H1 (cell line): ENCODE data around the gene C17orf107.

Source experiments
- BACH1 ChIP-seq: IDR thresholded peaks from 2 replicates; pipeline ENCODE4 v1.6.1; 2012; ENCODE audit warnings: low read length, improper control_type of control experiment
- EZH2 ChIP-seq: fragments of 200-600 bp; sonication (generic); IDR thresholded peaks from 2 replicates; pipeline ENCODE4 v1.7.1; 2012; ENCODE audit warnings: low read depth, mild to moderate bottlenecking, moderate library complexity, low read length, inconsistent platforms; ENCODE audit not compliant: severe bottlenecking
- HDAC6 ChIP-seq: IDR thresholded peaks from one replicate; pipeline ENCODE4 v1.7.1; 2012; ENCODE audit warnings: low read depth, mild to moderate bottlenecking, inconsistent platforms, low read length, moderate library complexity
- POLR2A ChIP-seq, 2 experiments: IDR thresholded peaks; 1 replicate in 1 of 2; 2 replicates in 1 of 2; pipeline ENCODE4 v1.6.1; 2011; ENCODE audit warnings: low read depth in 2 of 2, low read length in 2 of 2, mild to moderate bottlenecking in 2 of 2; ENCODE audit errors: control extremely low read depth in 1 of 2
- RAD21 ChIP-seq, 2 experiments: IDR thresholded peaks in 1 of 2; conservative IDR thresholded peaks in 1 of 2; 2 replicates each; pipeline ENCODE4 v1.6.1; 2011; ENCODE audit warnings: low read depth in 2 of 2, low read length in 2 of 2, improper control_type of control experiment in 1 of 2, inconsistent platforms in 1 of 2, mild to moderate bottlenecking in 1 of 2, moderate library complexity in 1 of 2
- RXRA ChIP-seq: IDR thresholded peaks from 2 replicates; pipeline ENCODE4 v1.6.1; 2011; ENCODE audit warnings: low read depth, mild to moderate bottlenecking, low read length, moderate library complexity; ENCODE audit not compliant: insufficient read depth
- TBP ChIP-seq: IDR thresholded peaks from 2 replicates; pipeline ENCODE4 v1.6.1; 2011; ENCODE audit warnings: low read depth, low read length, improper control_type of control experiment
- YY1 ChIP-seq: IDR thresholded peaks from 2 replicates; pipeline ENCODE4 v1.6.1; 2011; ENCODE audit warnings: low read depth, mild to moderate bottlenecking, low read length
- TF ChIP-seq, protein P1 (sequence below), 3 experiments: IDR thresholded peaks; 1 replicate in 2 of 3; 2 replicates in 1 of 3; pipeline versions ENCODE4 v1.5.1 to v1.6.1; 2011; ENCODE audit warnings: low read length in 3 of 3, mild to moderate bottlenecking in 3 of 3, inconsistent platforms in 2 of 3, low read depth in 1 of 3, moderate library complexity in 1 of 3; ENCODE audit not compliant: insufficient read depth in 1 of 3; ENCODE audit errors: control extremely low read depth in 1 of 3

DNA sequence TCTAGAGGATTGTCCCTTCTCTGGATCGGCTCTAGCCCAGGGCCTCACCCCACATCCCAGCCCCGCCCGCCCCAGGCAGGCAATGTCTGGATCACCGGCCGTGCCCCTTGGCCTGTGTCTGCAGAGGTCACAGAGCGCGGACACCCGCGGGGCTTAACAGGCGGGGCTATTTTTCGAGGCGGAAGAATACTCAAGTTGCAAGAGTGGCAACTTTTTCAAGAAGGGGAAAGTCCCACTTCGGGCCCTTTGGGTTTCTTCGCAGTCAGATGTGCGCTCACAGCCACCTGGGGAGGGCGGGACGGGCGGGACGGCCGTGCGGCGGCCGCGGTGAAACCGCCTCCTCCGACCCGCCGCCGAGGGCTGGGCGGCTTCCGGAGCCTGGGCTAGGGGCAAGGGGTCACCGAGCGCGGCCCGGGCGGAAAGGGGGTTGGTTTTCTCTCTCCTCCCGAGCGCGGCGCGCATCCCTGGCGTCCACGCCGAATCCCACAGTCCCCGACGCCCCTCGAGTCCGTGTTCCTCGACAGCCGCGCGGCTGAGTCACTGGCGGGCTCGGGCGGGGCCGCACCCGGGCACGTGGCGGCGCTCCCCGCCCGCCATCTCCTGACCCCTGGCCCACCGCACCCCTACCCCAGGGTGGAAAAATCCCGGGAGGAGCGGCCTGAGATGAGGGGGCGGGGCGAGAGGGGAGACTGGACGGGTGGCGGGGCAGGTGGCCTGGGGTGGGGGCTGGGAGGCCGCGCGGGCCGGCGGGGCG is 50.2 kb downstream of the C17orf107 start:
- TF ChIP-seq, protein P1, sequence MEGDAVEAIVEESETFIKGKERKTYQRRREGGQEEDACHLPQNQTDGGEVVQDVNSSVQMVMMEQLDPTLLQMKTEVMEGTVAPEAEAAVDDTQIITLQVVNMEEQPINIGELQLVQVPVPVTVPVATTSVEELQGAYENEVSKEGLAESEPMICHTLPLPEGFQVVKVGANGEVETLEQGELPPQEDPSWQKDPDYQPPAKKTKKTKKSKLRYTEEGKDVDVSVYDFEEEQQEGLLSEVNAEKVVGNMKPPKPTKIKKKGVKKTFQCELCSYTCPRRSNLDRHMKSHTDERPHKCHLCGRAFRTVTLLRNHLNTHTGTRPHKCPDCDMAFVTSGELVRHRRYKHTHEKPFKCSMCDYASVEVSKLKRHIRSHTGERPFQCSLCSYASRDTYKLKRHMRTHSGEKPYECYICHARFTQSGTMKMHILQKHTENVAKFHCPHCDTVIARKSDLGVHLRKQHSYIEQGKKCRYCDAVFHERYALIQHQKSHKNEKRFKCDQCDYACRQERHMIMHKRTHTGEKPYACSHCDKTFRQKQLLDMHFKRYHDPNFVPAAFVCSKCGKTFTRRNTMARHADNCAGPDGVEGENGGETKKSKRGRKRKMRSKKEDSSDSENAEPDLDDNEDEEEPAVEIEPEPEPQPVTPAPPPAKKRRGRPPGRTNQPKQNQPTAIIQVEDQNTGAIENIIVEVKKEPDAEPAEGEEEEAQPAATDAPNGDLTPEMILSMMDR (IDR thresholded peaks at IDR 0.05; ENCODE audit: control extremely low read depth in 1 of 3, insufficient read depth in 1 of 3, low read depth in 1 of 3, low read length in 3 of 3) = no peak
- no peak for TF ChIP-seq HDAC6
- TF ChIP-seq TBP = peak; percentile 68
- TF ChIP-seq EZH2 = no peak
- no peak for TF ChIP-seq RXRA
- peak; percentile 46 for TF ChIP-seq BACH1
- TF ChIP-seq POLR2A (IDR thresholded peaks at IDR 0.05; ENCODE audit: control extremely low read depth in 1 of 2, low read depth in 2 of 2, low read length in 2 of 2) = peak in 1 of 2 experiments; percentile 41; a peak in 2 of 3 replicates
- no peak for TF ChIP-seq YY1
- TF ChIP-seq RAD21 (IDR thresholded peaks at IDR 0.05 in 1 of 2, conservative IDR thresholded peaks at IDR 0.05 in 1 of 2; ENCODE audit: low read depth in 2 of 2, low read length in 2 of 2) = no peak
